H9 (cell line): Measurements from ENCODE around the gene MAPK14. TPM values are rescaled to one million over a fixed set of nuclear protein-coding genes. Genes with fewer than 3 reads are reported as not detected.

Experiments
- DNase-seq: peaks from one replicate; pipeline ENCODE4 v3.0.0-alpha.2; 2017
- H2AFZ ChIP-seq: one replicate; pipeline ENCODE4 v1.6.1; 2013; ENCODE audit warnings: mild to moderate bottlenecking, low read length, control low read depth, moderate library complexity
- H2AK5ac ChIP-seq: 2 replicates; pipeline ENCODE4 v1.6.1; 2013; ENCODE audit warnings: low read length, control low read depth, mixed read lengths; ENCODE audit not compliant: insufficient read length
- H2BK120ac ChIP-seq: one replicate; pipeline ENCODE4 v1.6.1; 2013; ENCODE audit warnings: low read depth, mild to moderate bottlenecking, low read length, control low read depth, inconsistent platforms; ENCODE audit not compliant: poor library complexity, severe bottlenecking
- H2BK12ac ChIP-seq: 2 replicates; pipeline ENCODE4 v1.6.1; 2013; ENCODE audit warnings: low read length, control low read depth, mixed read lengths, low read depth; ENCODE audit not compliant: insufficient read length
- H2BK15ac ChIP-seq: 2 replicates; pipeline ENCODE4 v1.6.1; 2013; ENCODE audit warnings: low read depth, low read length, control low read depth
- H2BK20ac ChIP-seq: one replicate; pipeline ENCODE4 v1.6.1; 2013; ENCODE audit warnings: low read depth, mild to moderate bottlenecking, low read length, control low read depth, inconsistent platforms; ENCODE audit not compliant: poor library complexity, severe bottlenecking
- H2BK5ac ChIP-seq: 2 replicates; pipeline ENCODE4 v1.6.1; 2013; ENCODE audit warnings: low read length, control low read depth, mixed read lengths; ENCODE audit not compliant: insufficient read length
- H3K14ac ChIP-seq: 2 replicates; pipeline ENCODE4 v1.6.1; 2013; ENCODE audit warnings: low read length, control low read depth; ENCODE audit not compliant: insufficient read depth
- H3K18ac ChIP-seq: 2 replicates; pipeline ENCODE4 v1.6.1; 2013; ENCODE audit warnings: low read depth, mild to moderate bottlenecking, mixed read lengths, low read length, control low read depth; ENCODE audit not compliant: insufficient read length
- H3K23ac ChIP-seq: 2 replicates; pipeline ENCODE4 v1.6.1; 2013; ENCODE audit warnings: low read length, control low read depth, mixed read lengths, low read depth; ENCODE audit not compliant: insufficient read length
- H3K23me2 ChIP-seq: 2 replicates; pipeline ENCODE4 v1.6.1; 2013; ENCODE audit warnings: low read depth, mild to moderate bottlenecking, mixed read lengths, low read length, control low read depth; ENCODE audit not compliant: insufficient read length, poor library complexity, severe bottlenecking
- H3K27ac ChIP-seq: 2 replicates; pipeline ENCODE4 v1.5.1; 2013; ENCODE audit warnings: low read length, control low read depth, mixed read lengths, low read depth; ENCODE audit not compliant: insufficient read length
- H3K27me3 ChIP-seq: 2 replicates; pipeline ENCODE4 v1.6.1; 2013; ENCODE audit warnings: low read length, control low read depth, inconsistent platforms; ENCODE audit not compliant: insufficient read depth
- H3K4ac ChIP-seq: 2 replicates; pipeline ENCODE4 v1.6.1; 2013; ENCODE audit warnings: low read depth, mild to moderate bottlenecking, control low read depth, inconsistent platforms, low read length, moderate library complexity
- H3K4me1 ChIP-seq: 2 replicates; pipeline ENCODE4 v1.6.1; 2013; ENCODE audit warnings: low read length, control low read depth, inconsistent platforms; ENCODE audit not compliant: insufficient read depth
- H3K4me2 ChIP-seq: 2 replicates; pipeline ENCODE4 v1.6.1; 2013; ENCODE audit warnings: low read length, control low read depth, mixed read lengths; ENCODE audit not compliant: insufficient read length, insufficient read depth
- H3K56ac ChIP-seq: 2 replicates; pipeline ENCODE4 v1.6.1; 2013; ENCODE audit warnings: low read depth, mild to moderate bottlenecking, mixed read lengths, low read length, control low read depth; ENCODE audit not compliant: insufficient read length
- H3K79me1 ChIP-seq: 2 replicates; pipeline ENCODE4 v1.6.1; 2013; ENCODE audit warnings: low read depth, mild to moderate bottlenecking, moderate library complexity, low read length, control low read depth, inconsistent platforms; ENCODE audit not compliant: insufficient read depth, poor library complexity, severe bottlenecking
- H3K79me2 ChIP-seq: 2 replicates; pipeline ENCODE4 v1.6.1; 2013; ENCODE audit warnings: low read length, control low read depth, inconsistent platforms; ENCODE audit not compliant: insufficient read depth
- H3K9ac ChIP-seq: 2 replicates; pipeline ENCODE4 v1.6.1; 2013; ENCODE audit warnings: low read length, control low read depth, mixed read lengths; ENCODE audit not compliant: insufficient read length; ENCODE audit errors: extremely low read depth
- H3K9me3 ChIP-seq: one replicate; pipeline ENCODE4 v1.6.1; 2013; ENCODE audit warnings: low read depth, low read length, inconsistent platforms; ENCODE audit not compliant: control insufficient read depth
- H3T11ph ChIP-seq: one replicate; pipeline ENCODE4 v1.6.1; 2013; ENCODE audit warnings: mild to moderate bottlenecking, low read length, control low read depth, inconsistent platforms
- H4K20me1 ChIP-seq: one replicate; pipeline ENCODE4 v1.6.1; 2013; ENCODE audit not compliant: control insufficient read depth, insufficient read length, insufficient read depth
- H4K5ac ChIP-seq: 2 replicates; pipeline ENCODE4 v1.6.1; 2013; ENCODE audit warnings: low read depth, mild to moderate bottlenecking, mixed read lengths, low read length, control low read depth; ENCODE audit not compliant: insufficient read length
- H4K8ac ChIP-seq: replicated peaks from 2 replicates; pipeline ENCODE4 v1.6.1; 2013; ENCODE audit warnings: low read length, control low read depth, mixed read lengths, low read depth; ENCODE audit not compliant: insufficient read length
- H4K91ac ChIP-seq: 2 replicates; pipeline ENCODE4 v1.6.1; 2013; ENCODE audit warnings: low read depth, mild to moderate bottlenecking, moderate library complexity, mixed read lengths, low read length, control low read depth; ENCODE audit not compliant: insufficient read length
- H3K27ac Mint-ChIP-seq, 3 experiments: 2 replicates in 2 of 3; 3 replicates in 1 of 3; pipeline ENCODE4 v1.8.0; 2020 to 2021; ENCODE audit warnings: mixed read lengths in 3 of 3, mild to moderate bottlenecking in 1 of 3, moderate library complexity in 1 of 3
- H3K27me3 Mint-ChIP-seq: 2 replicates; pipeline ENCODE4 v1.8.0; 2021; ENCODE audit warnings: low read depth, mild to moderate bottlenecking, moderate library complexity, mixed read lengths
- H3K36me3 Mint-ChIP-seq, 3 experiments: 2 replicates in 2 of 3; 3 replicates in 1 of 3; pipeline ENCODE4 v1.8.0; 2020 to 2021; ENCODE audit warnings: low read depth in 3 of 3, mixed read lengths in 3 of 3; ENCODE audit not compliant: insufficient read depth in 1 of 3
- H3K4me1 Mint-ChIP-seq, 2 experiments: 2 replicates each; pipeline ENCODE4 v1.8.0; 2020; ENCODE audit warnings: mixed read lengths in 2 of 2
- H3K4me3 Mint-ChIP-seq, 2 experiments: 2 replicates in 1 of 2; 3 replicates in 1 of 2; pipeline ENCODE4 v1.8.0; 2020 to 2021; ENCODE audit warnings: mild to moderate bottlenecking in 2 of 2, mixed read lengths in 2 of 2, moderate library complexity in 1 of 2
- H3K9me3 Mint-ChIP-seq, 2 experiments: 2 replicates in 1 of 2; 3 replicates in 1 of 2; pipeline ENCODE4 v1.8.0; 2020; ENCODE audit warnings: mild to moderate bottlenecking in 2 of 2, mixed read lengths in 2 of 2, moderate library complexity in 1 of 2
- CTCF ChIP-seq: fragments of 200-600 bp; sonication (generic); conservative IDR thresholded peaks from 3 replicates; pipeline ENCODE4 v1.8.0; 2021; ENCODE audit warnings: antibody characterized with exemption, mild to moderate bottlenecking
- total RNA-seq: library from RNA; stranded (reverse); gene quantifications from 2 replicates; pipeline ENCODE4 v1.2.1, GENCODE V29; 2021

MAPK14 gene
- total RNA-seq, 1 experiment from 2014 or later: 40.5 TPM

GRCh38 chr6:36039112-36039511 lies 11.5 kb downstream of the MAPK14 start:
- H3K56ac ChIP-seq: no peak overlapping the region
- no peak overlapping the region for H2BK5ac ChIP-seq
- H3K79me1 ChIP-seq: peaks cover 13% of the 10 kb centered on the region
- no peaks in the 10 kb centered on the region for H3K23me2 ChIP-seq
- no peak for DNase-seq
- H4K91ac ChIP-seq: no peak overlapping the region
- no peak overlapping the region for H3K18ac ChIP-seq
- H4K8ac ChIP-seq: no peak overlapping the region
- no peak overlapping the region for H3K4ac ChIP-seq
- no peak overlapping the region for H3K23ac ChIP-seq
- no peak overlapping the region for H2BK20ac ChIP-seq
- peaks cover 0 to 30% of the 10 kb centered on the region in 2 experiments; a peak in 3 of 4 replicates for H3K4me1 Mint-ChIP-seq
- no peak overlapping the region for H4K5ac ChIP-seq
- no peak overlapping the region for H3K9ac ChIP-seq
- peaks cover 13% of the 10 kb centered on the region; the same call in 1 of the 2 replicates for H3K79me2 ChIP-seq
- H3K9me3 ChIP-seq: no peaks in the 10 kb centered on the region
- H3K4me3 Mint-ChIP-seq: no peak overlapping the region
- H3K27me3 ChIP-seq: no peaks in the 10 kb centered on the region
- no peaks in the 10 kb centered on the region; the same call in 1 of the 2 replicates for H3K4me1 ChIP-seq
- H4K20me1 ChIP-seq: no peaks in the 10 kb centered on the region
- no peak overlapping the region for H3T11ph ChIP-seq
- no peak overlapping the region for H2BK15ac ChIP-seq
- H3K36me3 Mint-ChIP-seq: peaks cover 0 to 5% (median 0%) of the 10 kb centered on the region in 3 experiments; a peak in 2 of 7 replicates
- no peak overlapping the region for H3K27ac ChIP-seq
- no peak for TF ChIP-seq CTCF
- H3K27ac Mint-ChIP-seq: no peak overlapping the region
- no peaks in the 10 kb centered on the region for H3K27me3 Mint-ChIP-seq
- H2BK12ac ChIP-seq: no peak overlapping the region
- H2AFZ ChIP-seq: no peak overlapping the region
- no peak overlapping the region for H3K4me2 ChIP-seq
- no peak overlapping the region for H2AK5ac ChIP-seq
- no peaks in the 10 kb centered on the region for H3K9me3 Mint-ChIP-seq
- no peak overlapping the region for H3K14ac ChIP-seq
- H2BK120ac ChIP-seq: no peak overlapping the region
